ENCODE results near the gene SPINDOC. TPM values are rescaled to one million over a fixed set of nuclear protein-coding genes. Genes with fewer than 3 reads are reported as not detected.

SPINDOC gene
- polyA plus RNA-seq, 1 of the 3 experiments (the other 2 are of a cell fraction) = 45.0 TPM

DNA sequence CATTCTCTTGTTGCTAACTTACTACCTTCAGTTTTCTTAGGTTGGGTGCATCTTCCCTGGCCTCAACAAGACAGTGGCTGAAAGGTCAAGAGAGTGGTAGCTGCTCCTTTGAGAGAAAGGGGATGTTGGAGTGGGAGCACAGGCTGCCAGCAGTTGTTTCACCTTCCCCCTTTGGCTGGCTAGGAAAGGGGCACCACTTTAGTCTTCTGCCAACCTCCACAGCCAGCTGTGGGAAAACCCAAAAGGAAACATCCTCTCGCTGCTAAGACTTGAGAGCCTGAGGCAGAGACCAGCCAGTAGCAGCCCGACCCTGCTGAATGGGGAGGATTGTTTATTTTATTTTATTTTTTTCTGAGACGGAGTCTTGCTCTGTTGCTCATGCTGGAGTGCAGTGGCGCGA lies 60.1 kb downstream of the SPINDOC start:
- H3K4me1 ChIP-seq (ENCODE audit: control insufficient read depth in 1 of 2, insufficient read depth in 2 of 2, low read depth in 1 of 2, low read length in 1 of 2) = peaks cover 16 to 34% of the 10 kb centered on the region in 2 experiments; a peak in 3 of 4 replicates
- ChIA-PET POLR2A (no interaction called here), CTCF (interaction anchor here (0.8 to 2.3 kb wide), 6 partner anchors 10 to 72 kb away, joined by 3 to 13 read pairs (median 6); no protein-coding TSS in a partner anchor)
- peaks cover 76% of the 10 kb centered on the region for H3K79me2 ChIP-seq (ENCODE audit: insufficient read depth)
- H3K4me2 ChIP-seq = no peak overlapping the region
- H2AFZ ChIP-seq (ENCODE audit: low read depth) = no peak overlapping the region
- WGBS (ENCODE audit: low lambda C conversion rate) = 89% methylated on average over 5 of the region's 5 CpGs
- no peaks in the 10 kb centered on the region for H3K9me3 ChIP-seq
- H3F3A ChIP-seq (replicated peaks; ENCODE audit: insufficient read depth) = no peaks in the 10 kb centered on the region
- no peak overlapping the region for H3K27ac ChIP-seq (ENCODE audit: low read depth in 2 of 2, low read length in 1 of 2)
- no peak for DNase-seq
- H3K4me3 ChIP-seq (ENCODE audit: low read depth in 2 of 2, low read length in 1 of 2) = no peak overlapping the region
- no peak overlapping the region for H3K9ac ChIP-seq
- no peaks in the 10 kb centered on the region for H3K27me3 ChIP-seq (ENCODE audit: insufficient read depth)
- no peaks in the 10 kb centered on the region for H3K9me2 ChIP-seq
- H3K36me3 ChIP-seq (replicated peaks in 1 of 2; ENCODE audit: control insufficient read depth in 1 of 2, insufficient read depth in 2 of 2, low read length in 1 of 2) = no peaks in the 10 kb centered on the region
- peaks cover 83% of the 10 kb centered on the region for H4K20me1 ChIP-seq (ENCODE audit: insufficient read depth)
- TF ChIP-seq SIN3A (IDR thresholded peaks at IDR 0.05; ENCODE audit: borderline replicate concordance, low read depth, low read length) (no peak), RAD21 (IDR thresholded peaks at IDR 0.05; ENCODE audit: low read length) (no peak), RXRA (IDR thresholded peaks at IDR 0.05; ENCODE audit: borderline replicate concordance, low read depth) (no peak), FOXJ3 (CRISPR knock-in tag; IDR thresholded peaks at IDR 0.05) (no peak), FOXM1 (IDR thresholded peaks at IDR 0.05; ENCODE audit: low read depth) (no peak)
- TF ChIP-seq, protein P1, sequence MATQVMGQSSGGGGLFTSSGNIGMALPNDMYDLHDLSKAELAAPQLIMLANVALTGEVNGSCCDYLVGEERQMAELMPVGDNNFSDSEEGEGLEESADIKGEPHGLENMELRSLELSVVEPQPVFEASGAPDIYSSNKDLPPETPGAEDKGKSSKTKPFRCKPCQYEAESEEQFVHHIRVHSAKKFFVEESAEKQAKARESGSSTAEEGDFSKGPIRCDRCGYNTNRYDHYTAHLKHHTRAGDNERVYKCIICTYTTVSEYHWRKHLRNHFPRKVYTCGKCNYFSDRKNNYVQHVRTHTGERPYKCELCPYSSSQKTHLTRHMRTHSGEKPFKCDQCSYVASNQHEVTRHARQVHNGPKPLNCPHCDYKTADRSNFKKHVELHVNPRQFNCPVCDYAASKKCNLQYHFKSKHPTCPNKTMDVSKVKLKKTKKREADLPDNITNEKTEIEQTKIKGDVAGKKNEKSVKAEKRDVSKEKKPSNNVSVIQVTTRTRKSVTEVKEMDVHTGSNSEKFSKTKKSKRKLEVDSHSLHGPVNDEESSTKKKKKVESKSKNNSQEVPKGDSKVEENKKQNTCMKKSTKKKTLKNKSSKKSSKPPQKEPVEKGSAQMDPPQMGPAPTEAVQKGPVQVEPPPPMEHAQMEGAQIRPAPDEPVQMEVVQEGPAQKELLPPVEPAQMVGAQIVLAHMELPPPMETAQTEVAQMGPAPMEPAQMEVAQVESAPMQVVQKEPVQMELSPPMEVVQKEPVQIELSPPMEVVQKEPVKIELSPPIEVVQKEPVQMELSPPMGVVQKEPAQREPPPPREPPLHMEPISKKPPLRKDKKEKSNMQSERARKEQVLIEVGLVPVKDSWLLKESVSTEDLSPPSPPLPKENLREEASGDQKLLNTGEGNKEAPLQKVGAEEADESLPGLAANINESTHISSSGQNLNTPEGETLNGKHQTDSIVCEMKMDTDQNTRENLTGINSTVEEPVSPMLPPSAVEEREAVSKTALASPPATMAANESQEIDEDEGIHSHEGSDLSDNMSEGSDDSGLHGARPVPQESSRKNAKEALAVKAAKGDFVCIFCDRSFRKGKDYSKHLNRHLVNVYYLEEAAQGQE (IDR thresholded peaks at IDR 0.05; ENCODE audit: low read depth, low read length) = no peak
- TF ChIP-seq, protein P2, sequence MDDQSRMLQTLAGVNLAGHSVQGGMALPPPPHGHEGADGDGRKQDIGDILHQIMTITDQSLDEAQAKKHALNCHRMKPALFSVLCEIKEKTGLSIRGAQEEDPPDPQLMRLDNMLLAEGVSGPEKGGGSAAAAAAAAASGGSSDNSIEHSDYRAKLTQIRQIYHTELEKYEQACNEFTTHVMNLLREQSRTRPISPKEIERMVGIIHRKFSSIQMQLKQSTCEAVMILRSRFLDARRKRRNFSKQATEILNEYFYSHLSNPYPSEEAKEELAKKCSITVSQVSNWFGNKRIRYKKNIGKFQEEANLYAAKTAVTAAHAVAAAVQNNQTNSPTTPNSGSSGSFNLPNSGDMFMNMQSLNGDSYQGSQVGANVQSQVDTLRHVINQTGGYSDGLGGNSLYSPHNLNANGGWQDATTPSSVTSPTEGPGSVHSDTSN (IDR thresholded peaks at IDR 0.05) = no peak

DNA sequence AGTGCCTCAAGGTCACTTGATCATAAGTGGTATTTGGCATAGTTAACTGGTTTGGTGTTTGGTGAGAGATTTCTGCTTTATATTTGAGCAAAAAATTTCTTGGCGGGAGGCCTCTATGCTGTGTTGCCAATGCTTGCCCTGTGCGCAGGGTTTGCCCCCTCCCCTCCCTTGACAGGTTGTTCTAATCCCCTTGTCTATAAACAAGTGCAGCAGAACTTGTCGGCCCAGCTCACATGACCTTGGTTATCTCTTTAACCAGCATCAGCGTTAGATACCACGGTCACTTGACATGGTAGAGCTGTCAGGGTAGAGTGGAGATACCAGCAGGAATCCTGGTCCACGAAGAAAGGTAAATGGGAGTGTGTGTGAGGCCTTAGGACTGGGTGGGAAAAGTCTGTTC lies 61.3 kb downstream of the SPINDOC start:
- no peaks in the 10 kb centered on the region for H3K9me2 ChIP-seq
- no peaks in the 10 kb centered on the region for H3K9me3 ChIP-seq
- DNase-seq = no peak
- H3K27me3 ChIP-seq (ENCODE audit: insufficient read depth) = no peaks in the 10 kb centered on the region
- H3K4me2 ChIP-seq = no peak overlapping the region
- 95% methylated on average over 6 of the region's 6 CpGs for WGBS (ENCODE audit: low lambda C conversion rate)
- TF ChIP-seq YY1 (IDR thresholded peaks at IDR 0.05; ENCODE audit: low read depth) (no peak), SMC3 (IDR thresholded peaks at IDR 0.05; ENCODE audit: low read depth, low read length) (no peak), GATA2 (CRISPR knock-in tag; IDR thresholded peaks at IDR 0.05) (no peak), TEAD4 (IDR thresholded peaks at IDR 0.05; ENCODE audit: borderline replicate concordance, insufficient read depth) (no peak), RXRA (IDR thresholded peaks at IDR 0.05; ENCODE audit: borderline replicate concordance, low read depth) (no peak), SIN3A (IDR thresholded peaks at IDR 0.05; ENCODE audit: borderline replicate concordance, low read depth, low read length) (no peak), RFX5 (IDR thresholded peaks at IDR 0.05; ENCODE audit: low read length) (no peak), MEF2A (IDR thresholded peaks at IDR 0.05; ENCODE audit: borderline replicate concordance, low read depth) (no peak), NFIC (IDR thresholded peaks at IDR 0.05; ENCODE audit: borderline replicate concordance) (no peak), RCOR1 (IDR thresholded peaks at IDR 0.05; ENCODE audit: low read length) (no peak), ELF1 (IDR thresholded peaks at IDR 0.05) (no peak), RAD21 (IDR thresholded peaks at IDR 0.05; ENCODE audit: low read length) (no peak)
- TF ChIP-seq, protein P3, sequence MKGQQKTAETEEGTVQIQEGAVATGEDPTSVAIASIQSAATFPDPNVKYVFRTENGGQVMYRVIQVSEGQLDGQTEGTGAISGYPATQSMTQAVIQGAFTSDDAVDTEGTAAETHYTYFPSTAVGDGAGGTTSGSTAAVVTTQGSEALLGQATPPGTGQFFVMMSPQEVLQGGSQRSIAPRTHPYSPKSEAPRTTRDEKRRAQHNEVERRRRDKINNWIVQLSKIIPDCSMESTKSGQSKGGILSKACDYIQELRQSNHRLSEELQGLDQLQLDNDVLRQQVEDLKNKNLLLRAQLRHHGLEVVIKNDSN (IDR thresholded peaks at IDR 0.05; ENCODE audit: borderline replicate concordance, low read depth) = no peak
- H3K9ac ChIP-seq = no peak overlapping the region
- peaks cover 77% of the 10 kb centered on the region for H3K79me2 ChIP-seq (ENCODE audit: insufficient read depth)
- POLR2A ChIA-PET = no interaction called here
- no peak overlapping the region for H2AFZ ChIP-seq (ENCODE audit: low read depth)
- CTCF ChIA-PET = interaction anchor here (2.6 to 4.0 kb wide), 2 partner anchors 37 to 71 kb away, joined by 11 to 15 read pairs; no protein-coding TSS in a partner anchor
- H3F3A ChIP-seq (replicated peaks; ENCODE audit: insufficient read depth) = peaks cover under 1% of the 10 kb centered on the region
- no peak overlapping the region for H3K27ac ChIP-seq (ENCODE audit: low read depth in 2 of 2, low read length in 1 of 2)
- no peaks in the 10 kb centered on the region for H3K36me3 ChIP-seq (replicated peaks in 1 of 2; ENCODE audit: control insufficient read depth in 1 of 2, insufficient read depth in 2 of 2, low read length in 1 of 2)
- no peak overlapping the region for H3K4me3 ChIP-seq (ENCODE audit: low read depth in 2 of 2, low read length in 1 of 2)
- H3K4me1 ChIP-seq (ENCODE audit: control insufficient read depth in 1 of 2, insufficient read depth in 2 of 2, low read depth in 1 of 2, low read length in 1 of 2) = peaks cover 24 to 32% of the 10 kb centered on the region in 2 experiments; a peak in 3 of 4 replicates
- peaks cover 86% of the 10 kb centered on the region for H4K20me1 ChIP-seq (ENCODE audit: insufficient read depth)
